ENCODE results near the gene TIMP2. TPM values are rescaled to one million over a fixed set of nuclear protein-coding genes. Genes with fewer than 3 reads are reported as not detected.
A peak's percentile ranks its signal among the peaks of the same experiment; 100 is the strongest.

TIMP2 gene
- total and polyA plus RNA-seq, 4 donors, result 203 to 732 (median 577) TPM

DNA sequence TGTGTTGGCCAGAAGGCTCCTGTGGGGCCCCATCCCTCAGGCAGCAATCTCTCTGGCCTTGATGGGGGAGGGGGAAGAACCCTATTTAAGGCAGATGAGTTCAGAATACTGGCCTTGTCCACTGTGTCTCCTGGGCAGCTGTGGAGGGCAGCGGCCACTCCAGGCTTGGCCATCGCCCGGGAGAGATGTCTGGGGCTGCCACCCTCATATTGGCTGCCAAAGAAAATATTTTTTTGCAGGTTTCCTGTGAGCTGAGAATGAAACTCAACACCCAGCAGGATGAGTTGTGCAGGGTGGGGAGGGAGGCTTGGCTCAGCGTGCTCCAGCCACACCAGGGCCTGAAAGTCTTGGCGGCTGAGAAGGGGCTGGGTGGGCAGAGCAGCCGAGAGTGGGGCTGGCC, 14.4 kb upstream of the TIMP2 start:
- H3K27me3 ChIP-seq (ENCODE audit: control insufficient read depth in 1 of 2, insufficient read depth in 2 of 2, low read length in 1 of 2), result no peaks in the 10 kb centered on the region
- H3K36me3 ChIP-seq (ENCODE audit: control insufficient read depth in 1 of 2, insufficient read depth in 2 of 2, low read length in 1 of 2), result no peaks in the 10 kb centered on the region
- no peaks in the 10 kb centered on the region for H3K4me1 ChIP-seq (ENCODE audit: control insufficient read depth in 1 of 2, insufficient read depth in 2 of 2, low read length in 2 of 2)
- H3K27ac ChIP-seq (ENCODE audit: low read depth in 1 of 2, low read length in 2 of 2), result no peak overlapping the region
- intact Hi-C loops (cut with DNase I), result loop anchor here in 1 of 2 donors (5.0 kb wide), 2 partner anchors 33 to 72 kb away; no protein-coding TSS in a partner anchor
- ATAC-seq (ENCODE audit: low FRiP score) (no peak), DNase-seq (no peak)
- 1 to 9% methylated on average over 6 of the region's 6 CpGs for WGBS, 2 donors
- no peak overlapping the region for H3K4me3 ChIP-seq (ENCODE audit: low read length in 2 of 2)
- no peaks in the 10 kb centered on the region for H3K9me3 ChIP-seq (ENCODE audit: control insufficient read depth, low read length)

DNA sequence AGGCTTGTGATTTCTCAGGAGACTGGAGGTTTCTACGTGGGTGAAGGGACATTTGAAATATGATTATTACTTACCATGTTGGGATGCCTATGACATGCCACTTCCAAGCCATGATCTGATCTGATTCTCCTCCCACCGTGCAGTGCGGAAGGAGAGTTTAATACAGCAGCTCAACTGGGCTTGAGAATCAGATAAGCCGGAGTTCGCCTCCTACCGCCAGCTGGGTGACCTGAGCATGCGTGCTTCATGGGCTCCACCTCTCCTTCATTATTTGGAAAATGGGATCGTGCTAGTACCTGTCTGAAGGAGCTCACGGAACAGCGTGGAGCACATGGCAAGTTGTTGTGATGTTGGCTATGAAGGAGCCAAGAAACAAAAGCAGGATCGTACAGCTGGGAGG, 12.4 kb upstream of the TIMP2 start:
- no peak for DNase-seq
- Histone ChIP-seq H3K9me3 (ENCODE audit: control insufficient read depth, low read length) (no peaks in the 10 kb centered on the region), H3K36me3 (ENCODE audit: control insufficient read depth in 1 of 2, insufficient read depth in 2 of 2, low read length in 1 of 2) (no peaks in the 10 kb centered on the region), H3K4me3 (ENCODE audit: low read length in 2 of 2) (no peak overlapping the region), H3K27ac (ENCODE audit: low read depth in 1 of 2, low read length in 2 of 2) (no peak overlapping the region), H3K4me1 (ENCODE audit: control insufficient read depth in 1 of 2, insufficient read depth in 2 of 2, low read length in 2 of 2) (no peaks in the 10 kb centered on the region), H3K27me3 (ENCODE audit: control insufficient read depth in 1 of 2, insufficient read depth in 2 of 2, low read length in 1 of 2) (no peaks in the 10 kb centered on the region)
- WGBS, 2 donors, result 86 to 87% methylated on average over 11 of the region's 11 CpGs
- intact Hi-C loops (cut with DNase I), result loop anchor here in 1 of 2 donors (5.0 kb wide), 2 partner anchors 35 to 70 kb away; no protein-coding TSS in a partner anchor
- no peak for ATAC-seq (ENCODE audit: low FRiP score)

DNA sequence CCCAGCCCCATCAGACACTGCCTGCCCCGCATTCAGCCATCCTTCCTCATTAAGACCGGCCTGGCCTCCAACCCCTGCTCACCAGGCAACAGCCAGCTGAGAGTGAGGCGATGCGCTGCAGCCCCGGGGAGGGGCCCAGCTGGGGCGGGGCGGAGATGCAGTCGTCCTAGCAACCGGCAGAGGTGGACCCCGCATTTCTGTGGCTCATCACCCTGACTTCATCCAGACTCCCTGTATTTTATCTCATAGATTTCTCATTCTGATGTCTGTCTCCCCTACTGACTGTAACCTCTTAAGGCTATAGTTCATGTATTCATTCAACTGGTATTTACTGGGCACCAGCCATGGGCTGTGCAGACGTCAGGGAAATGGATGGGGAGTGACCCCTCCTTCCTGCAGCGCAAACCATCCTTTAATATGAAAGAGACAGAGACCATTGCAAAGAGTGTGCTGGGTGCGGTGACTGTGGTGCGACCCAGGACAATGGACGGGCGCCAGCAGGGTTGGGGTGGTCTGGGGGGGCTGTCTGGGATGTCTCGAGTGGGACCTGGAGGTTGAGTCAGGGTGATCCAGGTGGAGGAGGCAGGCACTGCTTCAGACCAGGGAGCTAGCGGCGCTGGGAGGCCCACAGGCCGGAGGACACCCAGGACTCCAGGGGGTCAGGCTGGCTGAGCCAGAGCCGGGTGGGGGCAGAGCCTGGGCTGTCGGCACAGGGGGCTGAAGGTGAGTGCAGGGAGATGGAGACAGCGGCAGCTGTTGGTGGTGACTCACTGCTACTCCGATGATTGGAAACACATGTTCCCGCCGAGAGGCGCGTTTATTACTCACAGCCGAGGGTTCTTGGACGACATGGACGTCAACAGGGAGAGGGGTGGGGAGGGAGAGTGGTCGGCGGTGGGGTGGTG, 10.5 kb upstream of the TIMP2 start:
- 52 to 57% methylated on average over 33 of the region's 33 CpGs for WGBS, 2 donors
- H3K27ac ChIP-seq (ENCODE audit: low read depth in 1 of 2, low read length in 2 of 2), result peak overlapping the region; percentile 90 to 94
- H3K36me3 ChIP-seq (ENCODE audit: control insufficient read depth in 1 of 2, insufficient read depth in 2 of 2, low read length in 1 of 2), result no peaks in the 10 kb centered on the region
- no peak overlapping the region for H3K4me3 ChIP-seq (ENCODE audit: low read length in 2 of 2)
- DNase-seq (peak; percentile 85 to 90), ATAC-seq (ENCODE audit: low FRiP score) (peak; percentile 58)
- no peaks in the 10 kb centered on the region for H3K9me3 ChIP-seq (ENCODE audit: control insufficient read depth, low read length)
- intact Hi-C loops (cut with DNase I), result loop anchor here in 1 of 2 donors (5.0 kb wide), 2 partner anchors 37 to 68 kb away; no protein-coding TSS in a partner anchor
- no peaks in the 10 kb centered on the region for H3K4me1 ChIP-seq (ENCODE audit: control insufficient read depth in 1 of 2, insufficient read depth in 2 of 2, low read length in 2 of 2)
- no peaks in the 10 kb centered on the region for H3K27me3 ChIP-seq (ENCODE audit: control insufficient read depth in 1 of 2, insufficient read depth in 2 of 2, low read length in 1 of 2)

DNA sequence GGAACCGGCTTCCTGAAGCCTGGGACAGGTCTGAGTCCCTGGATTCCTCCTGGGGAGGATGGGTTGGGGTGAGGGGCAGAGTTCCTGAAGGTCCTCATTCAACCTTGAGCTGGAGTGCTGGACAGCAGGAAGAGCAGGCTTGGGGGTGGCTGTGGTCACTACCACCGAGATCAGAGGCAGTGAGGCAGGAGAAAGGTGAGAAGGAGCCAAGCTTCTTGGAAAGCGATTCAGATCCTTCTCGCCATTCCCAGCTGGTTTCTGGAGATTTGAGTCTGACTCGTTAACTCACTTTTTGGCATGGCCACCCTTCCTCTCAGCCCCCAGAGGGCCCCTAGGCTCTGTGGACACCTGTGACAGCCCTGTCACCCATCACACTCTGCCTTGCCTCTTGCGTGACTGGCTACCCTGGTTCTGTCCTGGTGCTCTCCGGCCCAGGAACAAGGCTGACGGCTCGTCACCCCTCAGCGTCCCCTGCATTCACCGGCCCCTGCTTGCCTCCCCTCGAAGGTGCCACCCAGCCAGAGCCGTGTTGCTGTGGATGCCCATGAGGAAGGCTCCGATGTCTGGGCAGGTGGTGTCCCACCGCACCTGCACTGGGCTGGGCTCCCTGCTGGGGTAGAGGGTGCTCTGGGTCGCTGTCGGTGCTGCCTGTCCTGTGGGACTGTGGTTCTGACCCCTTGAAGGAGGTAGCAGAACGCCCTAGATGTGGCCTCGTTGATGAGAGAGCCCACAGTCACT, 9.7 kb upstream of the TIMP2 start:
- H3K27ac ChIP-seq (ENCODE audit: low read depth in 1 of 2, low read length in 2 of 2), result peak overlapping the region; percentile 90 to 94
- H3K4me3 ChIP-seq (ENCODE audit: low read length in 2 of 2), result no peak overlapping the region
- DNase-seq, result no peak
- intact Hi-C loops (cut with DNase I), result loop anchor here in 1 of 2 donors (5.0 kb wide), 2 partner anchors 37 to 68 kb away; no protein-coding TSS in a partner anchor
- no peaks in the 10 kb centered on the region for H3K27me3 ChIP-seq (ENCODE audit: control insufficient read depth in 1 of 2, insufficient read depth in 2 of 2, low read length in 1 of 2)
- WGBS, 2 donors, result 66 to 67% methylated on average over 19 of the region's 19 CpGs
- H3K4me1 ChIP-seq (ENCODE audit: control insufficient read depth in 1 of 2, insufficient read depth in 2 of 2, low read length in 2 of 2), result no peaks in the 10 kb centered on the region
- H3K9me3 ChIP-seq (ENCODE audit: control insufficient read depth, low read length), result no peaks in the 10 kb centered on the region
- H3K36me3 ChIP-seq (ENCODE audit: control insufficient read depth in 1 of 2, insufficient read depth in 2 of 2, low read length in 1 of 2), result no peaks in the 10 kb centered on the region
- ATAC-seq (ENCODE audit: low FRiP score), result no peak

DNA sequence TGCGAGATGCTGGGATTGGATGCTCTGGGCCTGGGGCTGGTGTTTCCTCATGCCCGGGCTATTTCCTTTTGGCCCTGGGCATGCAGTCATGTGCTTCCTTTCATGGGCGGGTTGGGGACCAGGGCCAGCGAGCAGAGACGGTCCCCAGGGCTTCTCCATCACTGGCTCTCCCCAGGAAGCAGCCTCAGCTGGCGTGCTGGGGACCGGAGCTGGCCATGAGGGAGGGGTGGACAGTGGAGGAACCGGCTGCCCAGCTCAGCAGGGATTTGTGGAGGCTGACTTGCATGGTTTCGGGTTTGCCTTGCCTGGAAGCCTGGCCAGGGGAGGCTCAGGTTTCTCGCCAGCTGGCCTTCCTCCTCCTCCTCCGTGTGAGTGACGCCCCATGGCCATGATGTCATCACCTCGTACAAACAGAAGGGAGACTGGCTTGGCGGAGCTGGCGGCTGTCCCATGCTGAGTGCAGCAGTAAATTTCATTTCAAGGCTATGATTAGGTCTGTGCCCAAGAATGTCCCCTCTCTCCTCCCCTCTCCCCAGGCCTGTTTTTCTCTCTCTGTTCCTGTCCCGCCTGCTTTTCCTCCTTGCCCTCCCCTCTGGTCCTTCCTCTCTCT, 8.9 kb upstream of the TIMP2 start:
- DNase-seq, result peak; percentile 98 to 99
- H3K36me3 ChIP-seq (ENCODE audit: control insufficient read depth in 1 of 2, insufficient read depth in 2 of 2, low read length in 1 of 2), result no peaks in the 10 kb centered on the region
- WGBS, 2 donors, result 1 to 3% methylated on average over 16 of the region's 16 CpGs
- H3K27ac ChIP-seq (ENCODE audit: low read depth in 1 of 2, low read length in 2 of 2), result peak overlapping the region; percentile 90 to 94
- H3K27me3 ChIP-seq (ENCODE audit: control insufficient read depth in 1 of 2, insufficient read depth in 2 of 2, low read length in 1 of 2), result no peaks in the 10 kb centered on the region
- ATAC-seq (ENCODE audit: low FRiP score), result peak; percentile 92
- intact Hi-C loops (cut with DNase I), result no loop called here
- H3K9me3 ChIP-seq (ENCODE audit: control insufficient read depth, low read length), result no peaks in the 10 kb centered on the region
- H3K4me1 ChIP-seq (ENCODE audit: control insufficient read depth in 1 of 2, insufficient read depth in 2 of 2, low read length in 2 of 2), result no peaks in the 10 kb centered on the region
- H3K4me3 ChIP-seq (ENCODE audit: low read length in 2 of 2), result no peak overlapping the region

DNA sequence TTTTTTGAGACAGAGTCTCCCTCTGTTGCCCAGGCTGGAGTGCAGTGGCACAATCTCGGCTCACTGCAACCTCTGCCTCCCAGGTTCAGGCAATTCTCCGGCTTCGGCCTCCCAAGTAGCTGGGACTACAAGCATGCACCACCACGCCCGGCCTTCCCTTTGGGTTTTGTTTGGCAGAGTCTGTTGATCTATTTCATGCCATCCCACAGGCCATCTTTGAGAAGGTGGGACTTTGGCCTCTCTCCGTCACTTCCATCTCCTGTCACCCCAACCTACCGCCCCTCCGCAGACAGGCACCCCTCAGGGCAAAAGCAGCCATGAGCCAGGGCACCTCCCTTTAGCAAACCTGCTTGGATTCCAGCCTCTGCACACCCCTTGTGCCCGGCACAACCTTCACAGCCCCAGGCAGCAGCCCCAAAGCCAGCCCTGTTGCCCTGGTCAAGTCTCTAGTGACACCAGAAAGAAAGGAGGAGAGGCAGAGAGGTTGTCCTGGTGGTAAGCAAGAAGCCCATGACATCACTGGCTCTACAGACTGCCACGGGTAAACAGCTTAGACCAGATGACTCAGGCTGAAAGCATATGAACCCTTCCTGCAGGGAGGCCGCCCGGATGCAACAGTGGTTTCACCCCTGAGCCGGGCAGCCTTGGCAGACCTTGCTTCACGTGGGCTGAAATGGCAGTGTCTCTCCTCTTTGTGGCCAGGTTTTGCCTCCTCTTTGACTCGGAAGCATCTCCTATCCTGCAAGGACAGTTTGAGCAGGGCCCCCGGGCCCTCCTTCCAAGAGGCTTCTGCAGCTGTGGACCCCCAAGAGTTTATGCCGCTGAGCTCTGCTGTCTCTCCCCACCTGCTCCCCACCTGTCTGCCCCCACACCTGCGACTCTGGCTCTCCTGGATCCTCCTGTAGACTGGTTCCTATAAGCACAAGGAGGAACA, 8.1 kb upstream of the TIMP2 start:
- DNase-seq (peak; percentile 89 to 90), ATAC-seq (ENCODE audit: low FRiP score) (peak; percentile 75)
- peak overlapping the region; percentile 76 to 92 for H3K27ac ChIP-seq (ENCODE audit: low read depth in 1 of 2, low read length in 2 of 2)
- no peaks in the 10 kb centered on the region for H3K4me1 ChIP-seq (ENCODE audit: control insufficient read depth in 1 of 2, insufficient read depth in 2 of 2, low read length in 2 of 2)
- H3K4me3 ChIP-seq (ENCODE audit: low read length in 2 of 2), result no peak overlapping the region
- intact Hi-C loops (cut with DNase I), result no loop called here
- no peaks in the 10 kb centered on the region for H3K27me3 ChIP-seq (ENCODE audit: control insufficient read depth in 1 of 2, insufficient read depth in 2 of 2, low read length in 1 of 2)
- H3K36me3 ChIP-seq (ENCODE audit: control insufficient read depth in 1 of 2, insufficient read depth in 2 of 2, low read length in 1 of 2), result no peaks in the 10 kb centered on the region
- H3K9me3 ChIP-seq (ENCODE audit: control insufficient read depth, low read length), result no peaks in the 10 kb centered on the region
- WGBS, 2 donors, result 49 to 51% methylated on average over 18 of the region's 18 CpGs

DNA sequence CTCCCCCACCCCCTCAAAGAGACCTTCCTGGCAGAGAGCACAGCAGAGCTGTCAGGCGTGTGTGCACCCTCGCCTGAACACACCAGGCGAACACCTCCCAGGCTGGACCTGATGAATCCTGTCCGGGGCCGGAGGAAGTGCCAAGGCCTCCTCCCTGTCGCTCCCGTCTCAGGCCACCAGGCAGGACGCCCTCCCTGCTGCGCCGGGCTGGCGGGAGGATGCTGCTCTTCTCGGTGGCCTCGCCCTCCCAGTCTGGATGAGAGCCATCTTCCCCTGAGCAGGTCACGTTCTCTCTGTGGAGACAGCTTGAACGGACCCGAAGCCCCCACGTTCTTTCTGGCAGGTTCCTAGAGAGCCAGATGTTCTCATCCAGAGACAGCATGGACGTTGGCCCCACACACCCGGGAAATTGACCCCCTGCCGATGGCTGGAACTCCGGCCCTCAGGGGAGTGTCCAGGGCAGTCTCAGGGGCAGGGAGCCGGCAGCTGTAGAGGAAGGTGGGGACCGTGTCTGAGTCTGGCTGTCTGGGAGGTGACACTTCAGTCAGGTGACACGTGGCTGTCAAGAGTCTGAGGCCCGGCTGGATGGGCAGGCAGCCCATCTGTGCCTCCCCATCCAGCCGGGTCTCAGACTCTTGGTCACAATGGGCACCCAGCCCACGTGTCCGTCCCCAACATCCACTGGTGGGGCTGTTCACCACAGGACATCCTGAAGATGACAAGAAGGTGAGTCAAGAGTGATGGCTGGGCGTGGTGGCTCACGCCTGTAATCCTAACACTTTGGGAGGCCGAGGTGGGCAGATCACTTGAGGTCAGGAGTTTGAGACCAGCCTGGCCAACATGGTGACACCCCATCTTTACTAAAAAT, 5.0 kb upstream of the TIMP2 start:
- ATAC-seq (ENCODE audit: low FRiP score) (no peak), DNase-seq (peak in 1 of 2 donors; percentile 45)
- Histone ChIP-seq H3K4me1 (ENCODE audit: control insufficient read depth in 1 of 2, insufficient read depth in 2 of 2, low read length in 2 of 2) (no peaks in the 10 kb centered on the region), H3K9me3 (ENCODE audit: control insufficient read depth, low read length) (no peaks in the 10 kb centered on the region), H3K4me3 (ENCODE audit: low read length in 2 of 2) (no peak overlapping the region), H3K36me3 (ENCODE audit: control insufficient read depth in 1 of 2, insufficient read depth in 2 of 2, low read length in 1 of 2) (no peaks in the 10 kb centered on the region), H3K27ac (ENCODE audit: low read depth in 1 of 2, low read length in 2 of 2) (no peak overlapping the region), H3K27me3 (ENCODE audit: control insufficient read depth in 1 of 2, insufficient read depth in 2 of 2, low read length in 1 of 2) (no peaks in the 10 kb centered on the region)
- 78 to 85% methylated on average over 31 of the region's 31 CpGs for WGBS, 2 donors
- intact Hi-C loops (cut with DNase I), result no loop called here
